HG02571 (cell line): ENCODE data around the gene CDC45.

Experiments used
- ATAC-seq: cut with Tn5 transposase; IDR thresholded peaks from one replicate; pipeline ENCODE4 v1.9.1; 2021; ENCODE audit warnings: mild to moderate bottlenecking, moderate library complexity; ENCODE audit not compliant: unreplicated experiment

The CDC45 gene

DNA sequence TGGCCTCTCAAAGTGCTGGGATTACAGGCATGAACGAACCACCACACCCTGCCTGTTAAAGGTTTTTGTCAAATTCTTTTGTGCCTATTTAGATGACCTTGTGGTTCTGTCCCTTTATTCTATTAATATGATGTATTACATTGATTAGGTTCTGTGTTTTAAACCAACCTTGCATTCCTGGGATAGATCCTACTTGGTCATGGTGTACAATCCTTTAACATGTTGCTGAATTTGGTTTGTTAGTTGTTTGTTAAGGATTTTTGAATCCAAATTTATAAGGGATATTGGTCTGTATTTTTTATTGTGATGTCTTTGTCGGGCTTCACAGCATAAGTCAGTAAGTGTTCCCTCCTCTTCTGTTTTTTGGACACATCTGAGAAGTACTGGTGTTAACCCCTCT is 73.5 kb downstream of the CDC45 start:
- no peak for ATAC-seq

DNA sequence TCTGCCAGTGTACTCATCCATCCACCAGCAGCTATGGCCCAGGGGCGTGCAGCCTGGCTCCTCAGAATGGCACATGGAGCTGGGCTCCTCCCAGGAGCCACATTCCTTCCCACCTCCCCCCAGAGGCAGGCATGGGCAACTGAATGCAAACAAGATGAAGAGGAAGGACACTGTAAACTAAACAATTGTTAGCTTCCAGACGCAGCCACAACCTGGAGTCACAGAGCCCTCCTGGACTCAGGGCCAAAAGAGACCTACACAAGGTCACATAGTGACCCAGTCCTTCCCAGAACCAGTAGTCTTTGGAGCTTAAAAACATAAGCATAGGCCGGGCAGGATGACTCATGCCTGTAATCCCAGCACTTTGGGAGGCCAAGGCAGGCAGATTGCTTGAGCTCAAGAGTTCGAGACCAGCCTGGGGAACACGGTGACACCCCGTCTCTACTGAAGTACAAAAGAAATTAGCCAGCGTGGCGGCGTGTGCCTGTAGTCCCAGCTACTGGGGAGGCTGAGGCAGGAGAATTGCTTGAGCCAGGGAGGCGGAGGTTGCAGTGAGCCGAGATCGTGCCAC is 75.2 kb downstream of the CDC45 start:
- no peak for ATAC-seq

DNA sequence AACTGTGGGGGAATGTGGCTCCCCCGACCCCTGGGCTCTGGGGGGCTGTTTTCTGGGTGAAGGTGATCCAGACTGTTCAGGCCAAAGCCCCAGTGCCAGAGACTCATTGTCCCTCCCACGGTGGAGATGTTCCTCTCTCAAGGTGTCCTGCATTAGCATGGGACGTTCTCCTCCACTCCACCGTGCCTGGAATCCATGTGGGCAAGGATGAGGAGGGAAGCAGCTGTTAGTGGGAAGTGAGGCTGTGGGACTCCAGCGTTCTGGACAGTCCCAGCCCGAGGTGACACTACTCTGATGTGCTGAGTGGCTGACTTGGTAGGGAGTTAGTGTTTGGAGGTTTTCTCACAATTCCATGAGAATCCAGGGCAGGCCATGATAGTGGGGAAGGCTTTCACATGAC is 75.9 kb downstream of the CDC45 start:
- no peak for ATAC-seq

DNA sequence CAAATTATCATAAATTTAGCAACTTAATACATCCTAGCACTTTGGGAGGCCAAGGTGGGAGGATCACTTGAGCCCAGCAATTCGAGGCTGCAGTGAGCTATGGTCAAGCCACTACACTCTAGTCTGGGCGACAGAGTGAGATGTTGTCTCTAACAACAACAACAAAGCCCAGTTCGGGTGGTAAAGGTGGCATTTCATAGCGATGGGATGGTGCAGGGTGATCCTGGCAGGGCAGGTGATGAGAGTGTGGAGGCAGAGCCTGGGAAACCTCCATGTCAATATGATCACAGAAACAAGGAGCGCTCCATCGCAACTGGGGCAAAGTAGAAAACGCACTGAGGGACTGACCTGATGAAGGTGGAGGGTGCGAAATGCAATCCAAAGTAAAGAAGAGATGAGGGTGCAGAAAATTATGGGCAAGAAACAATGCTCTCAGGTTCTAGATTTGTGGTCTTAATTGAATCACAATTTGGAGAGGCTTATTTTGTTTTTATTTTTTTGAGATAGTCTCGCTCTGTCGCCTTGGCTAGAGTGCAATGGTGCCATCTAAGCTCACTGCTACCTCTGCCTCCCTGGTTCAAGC is 77.3 kb downstream of the CDC45 start:
- ATAC-seq: no peak

DNA sequence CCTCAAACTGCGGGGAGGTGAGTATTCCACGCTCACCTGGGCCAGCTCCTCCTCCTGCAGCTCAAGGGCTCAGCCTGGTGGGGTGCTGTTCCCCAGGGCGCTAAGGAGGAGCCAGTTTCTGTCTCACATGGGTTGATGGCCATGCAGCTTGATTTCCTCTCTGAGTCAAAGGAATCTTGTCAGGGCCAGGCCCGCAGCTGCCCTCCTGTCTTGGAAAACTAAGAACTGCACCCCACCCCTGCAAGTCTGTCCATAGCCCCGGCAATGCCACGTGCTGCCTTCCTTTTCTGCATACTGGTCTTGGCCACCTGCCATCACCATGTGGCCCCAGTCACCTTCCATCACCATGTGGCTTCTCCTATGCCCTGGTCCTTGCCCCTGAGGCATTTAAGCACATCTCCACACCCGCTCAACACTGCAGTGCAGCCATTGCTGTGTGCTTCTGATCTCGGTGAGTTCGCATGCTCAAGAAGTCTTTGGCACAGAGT is 79.6 kb downstream of the CDC45 start:
- no peak for ATAC-seq

DNA sequence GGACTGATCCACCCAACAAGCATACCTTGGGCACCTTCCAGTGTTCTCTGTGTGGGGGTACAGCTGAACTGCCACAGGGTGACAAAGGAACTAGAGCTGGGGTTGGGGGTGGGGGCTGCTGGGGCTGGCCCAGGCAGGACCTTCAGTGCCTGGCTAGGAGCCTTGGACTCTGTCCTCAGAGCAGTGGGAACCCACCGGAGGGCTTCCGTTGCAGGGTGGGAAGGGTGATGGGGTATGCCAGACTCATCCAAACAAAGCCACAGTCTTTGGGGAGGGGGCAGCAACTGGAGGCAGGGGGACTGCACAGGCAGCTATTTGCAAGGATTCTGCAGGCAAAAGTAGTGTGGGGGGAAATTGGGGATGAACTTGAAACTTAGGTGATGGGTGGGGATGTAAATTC is 80.2 kb downstream of the CDC45 start:
- no peak for ATAC-seq

DNA sequence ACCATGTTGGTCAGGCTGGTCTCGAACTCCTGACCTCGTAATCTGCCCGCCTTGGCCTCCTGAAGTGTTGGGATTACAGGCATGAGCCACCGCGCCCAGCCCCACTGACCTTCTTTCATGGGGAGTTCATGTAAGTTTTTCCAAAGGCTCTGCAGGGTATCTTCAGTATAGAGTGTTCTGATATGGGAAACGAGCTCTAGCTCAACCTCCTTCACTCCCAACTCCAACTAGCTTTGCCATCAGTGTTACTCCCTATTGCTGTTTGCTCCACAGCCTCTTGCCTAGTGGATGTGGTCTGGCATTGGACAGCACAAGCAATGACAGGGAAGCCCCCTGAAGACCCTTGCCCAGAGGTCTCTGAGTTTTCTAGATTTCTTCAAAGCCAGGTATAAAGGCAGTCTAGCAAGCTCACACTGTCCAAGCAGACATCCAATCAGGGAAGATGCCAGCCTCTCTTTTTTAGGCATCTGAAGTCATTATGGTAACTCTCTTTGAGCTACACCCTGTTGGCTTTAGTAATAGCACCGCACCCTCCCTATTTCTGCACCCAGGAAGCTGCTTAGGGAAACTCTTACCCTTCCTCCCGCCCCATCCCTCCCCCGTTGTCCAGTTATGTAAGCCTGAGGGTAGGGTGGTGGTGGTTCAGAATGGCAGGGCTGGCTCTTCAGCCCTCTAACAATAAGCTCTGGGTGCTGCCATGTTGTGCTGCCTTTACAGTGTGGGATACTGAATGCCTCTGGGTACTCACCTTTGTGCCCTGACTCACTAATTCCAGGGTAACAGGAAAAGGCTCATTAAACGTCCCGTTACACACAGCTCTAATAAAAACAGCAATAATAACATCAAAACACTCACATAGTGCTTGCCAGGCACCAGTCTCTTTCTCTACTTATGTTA is 85.9 kb downstream of the CDC45 start:
- no peak for ATAC-seq

DNA sequence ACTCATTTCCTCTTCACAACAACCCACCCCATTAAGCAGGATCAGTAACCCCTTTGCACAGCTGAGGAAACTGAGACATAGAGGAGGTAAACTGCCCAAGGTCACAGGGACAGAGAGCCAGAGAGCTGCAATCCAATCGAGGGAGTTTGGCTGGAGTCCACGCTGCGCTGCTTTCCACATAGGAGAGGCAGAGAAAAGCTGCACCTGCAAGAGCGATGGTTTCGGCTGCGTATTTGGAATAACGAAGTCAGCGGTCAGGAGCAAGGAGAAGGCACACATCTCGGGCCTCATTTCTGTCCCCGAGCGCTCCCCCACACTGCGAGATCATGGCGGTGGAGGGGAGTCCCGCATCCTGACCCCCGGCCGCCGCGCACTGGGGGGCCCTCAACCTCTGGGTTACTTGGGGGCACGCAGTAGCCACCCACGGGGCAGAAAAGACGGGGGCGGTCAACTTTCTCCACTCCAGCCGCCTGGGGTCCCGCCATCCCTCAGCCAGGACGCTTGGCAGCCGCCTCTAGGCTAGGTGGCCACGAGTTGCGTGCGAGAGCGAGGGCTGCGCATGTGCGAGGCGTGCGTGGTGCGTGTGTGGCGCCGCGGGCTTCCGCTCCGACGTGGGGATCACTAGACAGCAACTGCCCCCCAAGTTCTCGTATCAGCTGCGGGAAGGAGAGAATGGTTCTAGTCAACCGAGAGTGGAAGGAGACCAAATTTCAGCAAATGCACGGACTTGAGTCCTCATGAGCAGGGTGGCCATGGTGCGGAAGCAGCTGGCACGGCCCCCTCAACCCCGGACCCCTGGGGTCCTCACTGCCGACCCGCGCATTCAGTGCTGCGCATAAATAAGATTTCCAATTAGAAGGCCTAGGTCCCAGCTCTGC is 86.8 kb downstream of the CDC45 start:
- ATAC-seq: no peak

DNA sequence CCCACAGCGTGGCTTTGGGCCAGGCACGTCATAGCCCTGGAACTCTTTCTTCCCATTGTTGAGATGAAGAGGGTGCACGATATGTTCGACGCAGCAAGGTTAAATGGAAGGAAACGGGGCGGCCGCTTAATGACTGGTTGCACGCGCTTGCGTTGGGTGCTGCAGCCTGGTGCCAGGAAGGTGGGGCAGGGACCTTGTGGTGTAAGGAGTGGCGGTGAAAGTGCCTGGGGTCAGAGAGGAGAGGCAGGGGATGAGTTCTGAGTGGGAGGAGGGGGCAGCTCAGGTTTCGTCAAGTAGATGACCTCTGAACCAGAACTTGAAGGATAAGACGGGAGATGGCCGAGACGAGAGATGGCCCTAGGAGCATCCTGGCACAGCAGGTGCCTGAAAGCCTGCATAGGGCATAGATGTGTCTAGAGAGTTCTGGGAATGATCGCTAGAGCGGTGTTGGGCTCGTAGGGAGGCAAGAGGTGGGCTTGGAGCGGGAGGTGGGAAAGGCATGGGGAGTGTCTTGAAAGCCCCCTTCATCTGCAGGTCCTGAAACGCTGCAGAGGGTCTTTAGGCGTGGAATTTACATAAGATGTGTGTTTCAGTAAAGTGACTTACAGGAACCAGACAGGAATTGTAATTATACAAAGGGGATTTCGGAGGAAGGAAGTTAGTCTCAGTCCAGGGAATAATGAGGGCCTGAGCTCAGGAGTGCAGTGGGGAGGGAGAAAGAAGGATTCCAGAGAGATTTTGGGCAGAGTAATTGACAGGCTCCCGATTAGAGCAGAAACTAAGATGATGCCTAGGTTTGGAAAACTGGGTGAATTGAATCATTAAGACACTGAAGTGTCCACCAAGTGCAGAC is 87.7 kb downstream of the CDC45 start:
- no peak for ATAC-seq

DNA sequence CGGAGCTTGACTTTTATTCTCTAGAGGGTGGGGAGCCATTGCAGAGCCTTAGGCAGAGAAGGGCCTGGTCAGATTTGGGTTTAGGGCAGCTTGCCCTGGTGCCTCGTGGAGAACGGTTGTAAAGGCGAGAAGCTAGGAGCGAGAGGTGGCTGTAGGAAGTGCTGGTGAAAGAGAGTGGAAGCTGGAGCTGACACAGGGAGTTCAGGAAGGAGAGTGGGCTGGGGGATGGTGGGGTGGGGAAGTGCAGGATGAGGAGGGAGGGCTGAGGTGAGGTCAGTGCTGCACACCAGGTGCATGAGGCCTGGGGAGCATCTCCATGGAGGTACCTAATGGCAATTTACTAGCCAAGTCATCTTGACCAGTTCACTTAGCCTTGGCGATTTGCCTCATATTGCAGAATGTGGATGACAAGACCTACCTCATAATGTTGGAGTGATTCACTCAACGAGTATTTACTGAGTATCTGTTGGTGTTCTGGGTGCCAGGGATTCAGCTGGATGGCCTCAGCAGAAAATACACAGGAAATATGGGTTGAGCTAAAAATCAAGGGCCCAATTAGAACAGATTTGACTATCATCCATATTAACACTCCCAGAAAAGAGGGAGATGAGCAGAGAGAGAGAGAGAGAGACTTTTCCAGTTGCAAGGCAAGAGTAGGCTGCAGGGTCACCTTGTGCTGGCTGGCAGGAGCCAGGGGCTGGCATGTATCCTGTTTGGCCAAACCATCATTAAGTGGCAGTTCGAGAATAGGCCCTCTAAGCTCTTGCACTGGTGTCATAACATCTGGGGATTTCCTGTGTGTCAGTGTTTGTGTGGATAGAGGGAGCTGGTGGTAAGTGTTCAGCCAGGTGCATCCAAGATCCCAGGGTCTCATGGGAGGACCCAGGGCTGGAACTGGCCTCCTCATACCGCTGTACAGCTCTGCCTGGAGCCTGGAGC is 88.9 kb downstream of the CDC45 start:
- ATAC-seq: no peak

DNA sequence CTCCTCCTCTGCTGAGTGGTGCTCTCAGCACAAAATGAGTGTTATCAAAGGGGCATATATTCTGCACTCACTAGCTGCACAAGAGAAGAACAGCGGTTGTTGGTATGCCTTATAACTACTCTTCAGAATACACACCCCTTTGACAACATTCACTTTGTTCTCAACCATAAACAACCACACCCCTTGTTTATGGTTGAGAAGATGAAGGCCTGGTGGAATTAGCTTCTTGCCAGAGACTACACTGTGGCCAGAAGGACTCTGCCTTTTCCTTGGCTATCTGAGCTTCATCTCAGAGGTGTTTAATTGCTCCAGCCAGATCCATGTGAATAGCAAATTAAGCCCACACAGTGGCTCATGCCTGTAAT is 89.5 kb downstream of the CDC45 start:
- ATAC-seq: no peak

DNA sequence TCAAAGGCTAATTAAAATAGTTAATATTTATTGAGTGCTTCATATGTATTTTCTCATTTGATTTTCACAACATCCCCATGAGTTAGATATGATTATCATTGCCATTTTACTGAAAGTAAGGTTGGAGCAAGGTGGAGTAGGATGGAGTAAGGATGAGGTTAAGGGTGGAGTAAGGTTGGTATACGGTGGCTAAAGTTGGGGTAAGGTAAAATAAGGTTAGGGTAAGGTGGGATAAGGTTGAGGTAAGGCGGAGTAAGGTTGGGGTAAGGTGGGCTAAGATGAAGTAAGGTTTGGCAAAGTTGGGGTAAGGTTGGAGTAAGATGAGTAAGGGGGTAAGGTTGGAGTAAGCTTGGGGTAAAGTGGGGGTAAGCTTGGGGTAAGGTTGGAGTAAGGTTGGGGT is 90.3 kb downstream of the CDC45 start:
- ATAC-seq: no peak
